ENCODE measurements around the gene ATG16L1.

GRCh38 chr2:233247744-233248143, 3.7 kb upstream of the ATG16L1 start:
- TF ChIP-seq CTCF (optimal IDR thresholded peaks at IDR 0.05 in 1 of 3, IDR thresholded peaks at IDR 0.05 in 1 of 3, conservative IDR thresholded peaks at IDR 0.05 in 1 of 3; ENCODE audit: extremely low read depth in 1 of 3, insufficient read depth in 2 of 3, low read length in 3 of 3) (no peak), EZH2 (IDR thresholded peaks at IDR 0.05; ENCODE audit: low read length) (no peak)

Measured in keratinocyte (primary cell).